ENCODE data around the gene SMS. TPM values are rescaled to one million over a fixed set of nuclear protein-coding genes. Genes with fewer than 3 reads are reported as not detected.

The SMS gene
- total RNA-seq, 1 experiment from 2014 or later, result 173 TPM

DNA sequence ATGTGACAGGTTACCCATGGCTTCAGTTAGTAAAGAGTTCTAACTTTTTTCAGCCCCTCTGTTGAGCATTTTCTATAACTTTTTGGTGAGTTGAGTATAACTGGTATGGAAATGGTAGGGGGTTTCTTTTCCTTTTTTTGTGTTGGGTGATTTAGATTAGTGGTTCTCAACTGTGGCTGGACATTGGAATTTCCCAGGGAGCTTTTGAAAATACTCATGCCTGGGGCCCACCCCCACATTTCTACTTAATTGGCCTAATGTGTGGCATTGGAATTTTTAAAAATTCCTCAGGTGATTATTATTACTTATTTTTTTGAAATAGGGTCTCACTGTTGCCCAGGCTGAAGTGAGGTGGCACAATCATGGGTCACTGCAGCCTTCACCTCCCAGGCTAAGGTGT lies 21.9 kb downstream of the SMS start (continued):
- TF ChIP-seq, protein P1, sequence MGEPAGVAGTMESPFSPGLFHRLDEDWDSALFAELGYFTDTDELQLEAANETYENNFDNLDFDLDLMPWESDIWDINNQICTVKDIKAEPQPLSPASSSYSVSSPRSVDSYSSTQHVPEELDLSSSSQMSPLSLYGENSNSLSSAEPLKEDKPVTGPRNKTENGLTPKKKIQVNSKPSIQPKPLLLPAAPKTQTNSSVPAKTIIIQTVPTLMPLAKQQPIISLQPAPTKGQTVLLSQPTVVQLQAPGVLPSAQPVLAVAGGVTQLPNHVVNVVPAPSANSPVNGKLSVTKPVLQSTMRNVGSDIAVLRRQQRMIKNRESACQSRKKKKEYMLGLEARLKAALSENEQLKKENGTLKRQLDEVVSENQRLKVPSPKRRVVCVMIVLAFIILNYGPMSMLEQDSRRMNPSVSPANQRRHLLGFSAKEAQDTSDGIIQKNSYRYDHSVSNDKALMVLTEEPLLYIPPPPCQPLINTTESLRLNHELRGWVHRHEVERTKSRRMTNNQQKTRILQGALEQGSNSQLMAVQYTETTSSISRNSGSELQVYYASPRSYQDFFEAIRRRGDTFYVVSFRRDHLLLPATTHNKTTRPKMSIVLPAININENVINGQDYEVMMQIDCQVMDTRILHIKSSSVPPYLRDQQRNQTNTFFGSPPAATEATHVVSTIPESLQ (CRISPR knock-in tag; IDR thresholded peaks at IDR 0.05), result no peak
- TF ChIP-seq TCF7 (CRISPR knock-in tag; IDR thresholded peaks at IDR 0.05; ENCODE audit: low read depth), result no peak
- TF ChIP-seq, protein P2, sequence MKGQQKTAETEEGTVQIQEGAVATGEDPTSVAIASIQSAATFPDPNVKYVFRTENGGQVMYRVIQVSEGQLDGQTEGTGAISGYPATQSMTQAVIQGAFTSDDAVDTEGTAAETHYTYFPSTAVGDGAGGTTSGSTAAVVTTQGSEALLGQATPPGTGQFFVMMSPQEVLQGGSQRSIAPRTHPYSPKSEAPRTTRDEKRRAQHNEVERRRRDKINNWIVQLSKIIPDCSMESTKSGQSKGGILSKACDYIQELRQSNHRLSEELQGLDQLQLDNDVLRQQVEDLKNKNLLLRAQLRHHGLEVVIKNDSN (CRISPR knock-in tag; IDR thresholded peaks at IDR 0.05), result no peak
- no peak for TF ChIP-seq JAZF1 (CRISPR knock-in tag; IDR thresholded peaks at IDR 0.05)

DNA sequence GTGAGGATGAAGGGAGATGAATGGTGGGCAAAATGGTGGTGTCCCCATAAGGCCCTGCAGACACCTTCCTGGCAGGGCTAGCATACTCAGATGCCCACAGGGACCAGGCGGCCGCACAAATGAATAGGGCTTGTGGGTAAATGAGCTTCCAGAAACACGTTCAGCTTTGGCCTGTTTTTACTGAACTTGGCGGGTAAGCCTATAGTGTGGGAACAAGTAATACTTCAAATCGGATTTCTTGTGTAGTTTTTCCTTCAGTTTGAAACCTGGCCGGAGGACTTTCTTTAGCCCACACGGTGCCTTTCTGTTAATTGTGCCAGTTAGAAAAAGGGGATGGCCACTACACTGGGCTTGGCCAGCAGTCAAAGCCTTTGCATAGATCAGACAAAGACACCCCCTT lies 22.8 kb downstream of the SMS start:
- H3K27me3 Mint-ChIP-seq (ENCODE audit: low read depth), result no peaks in the 10 kb centered on the region
- CTCF ChIA-PET, result no interaction called here
- ATAC-seq, result no peak
- DNase-seq (ENCODE audit: low spot score), result no peak
- no peak overlapping the region for H3K4me3 Mint-ChIP-seq
- TF ChIP-seq GTF2I (CRISPR knock-in tag; conservative IDR thresholded peaks at IDR 0.05) (no peak), MXD4 (CRISPR knock-in tag; IDR thresholded peaks at IDR 0.05; ENCODE audit: borderline replicate concordance) (no peak), ZNF219 (CRISPR knock-in tag; IDR thresholded peaks at IDR 0.05; ENCODE audit: borderline replicate concordance) (no peak), ZNF121 (CRISPR knock-in tag; IDR thresholded peaks at IDR 0.05) (no peak), RORB (CRISPR knock-in tag; IDR thresholded peaks at IDR 0.05) (no peak)
- TF ChIP-seq, protein P2 (CRISPR knock-in tag; IDR thresholded peaks at IDR 0.05), result no peak
- no peak overlapping the region for H3K27ac Mint-ChIP-seq
- H3K9me3 Mint-ChIP-seq, result no peaks in the 10 kb centered on the region
- POLR2A ChIA-PET, result no interaction called here
- peaks cover 40% of the 10 kb centered on the region for H3K4me1 Mint-ChIP-seq
- H3K36me3 Mint-ChIP-seq, result no peaks in the 10 kb centered on the region

DNA sequence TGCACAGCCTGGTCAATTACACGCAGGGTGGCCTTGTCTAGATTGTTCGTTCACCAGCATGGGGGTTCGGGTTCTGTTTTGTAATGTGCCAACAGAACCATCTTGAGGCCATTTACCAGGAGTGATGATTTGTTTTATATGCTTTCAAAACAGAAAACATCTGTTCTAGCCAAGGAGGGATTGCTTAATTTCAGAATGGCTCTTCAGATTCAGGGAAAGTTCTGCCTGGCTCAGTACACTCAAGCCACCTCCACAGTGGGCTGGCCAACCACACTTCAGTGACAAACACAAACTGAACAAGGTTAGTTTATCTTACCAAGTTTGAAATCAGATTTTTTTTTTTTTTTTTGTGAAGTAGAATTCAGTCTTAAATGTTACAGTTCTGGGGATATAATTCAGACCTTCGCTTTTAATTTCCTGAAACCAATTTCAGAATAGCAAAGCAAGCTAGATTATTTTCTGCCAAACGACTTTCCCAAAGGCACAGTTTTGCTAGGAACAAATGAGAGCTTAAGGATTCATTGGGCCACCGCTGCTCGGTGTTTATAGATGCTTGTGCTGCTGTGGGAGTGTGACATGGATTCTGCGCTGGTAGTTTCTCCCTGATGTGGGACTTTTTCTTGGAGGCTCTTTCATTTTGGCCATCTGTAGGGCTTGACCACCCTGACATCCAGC lies 23.4 kb downstream of the SMS start:
- no peak for ATAC-seq
- DNase-seq (ENCODE audit: low spot score), result no peak
- ChIA-PET POLR2A (no interaction called here), CTCF (no interaction called here)
- Mint-ChIP-seq H3K27me3 (ENCODE audit: low read depth) (no peaks in the 10 kb centered on the region), H3K27ac (0 out of 2 replicates have a peak overlapping the region, but pooled peaks have one; percentile 45), H3K9me3 (no peaks in the 10 kb centered on the region), H3K4me3 (no peak overlapping the region), H3K36me3 (no peaks in the 10 kb centered on the region), H3K4me1 (peaks cover 34% of the 10 kb centered on the region)
- TF ChIP-seq HMGA2 (CRISPR knock-in tag; IDR thresholded peaks at IDR 0.05) (no peak), CREB1 (CRISPR knock-in tag; IDR thresholded peaks at IDR 0.05) (no peak)
- TF ChIP-seq, protein P3, sequence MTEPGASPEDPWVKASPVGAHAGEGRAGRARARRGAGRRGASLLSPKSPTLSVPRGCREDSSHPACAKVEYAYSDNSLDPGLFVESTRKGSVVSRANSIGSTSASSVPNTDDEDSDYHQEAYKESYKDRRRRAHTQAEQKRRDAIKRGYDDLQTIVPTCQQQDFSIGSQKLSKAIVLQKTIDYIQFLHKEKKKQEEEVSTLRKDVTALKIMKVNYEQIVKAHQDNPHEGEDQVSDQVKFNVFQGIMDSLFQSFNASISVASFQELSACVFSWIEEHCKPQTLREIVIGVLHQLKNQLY (CRISPR knock-in tag; IDR thresholded peaks at IDR 0.05), result no peak

DNA sequence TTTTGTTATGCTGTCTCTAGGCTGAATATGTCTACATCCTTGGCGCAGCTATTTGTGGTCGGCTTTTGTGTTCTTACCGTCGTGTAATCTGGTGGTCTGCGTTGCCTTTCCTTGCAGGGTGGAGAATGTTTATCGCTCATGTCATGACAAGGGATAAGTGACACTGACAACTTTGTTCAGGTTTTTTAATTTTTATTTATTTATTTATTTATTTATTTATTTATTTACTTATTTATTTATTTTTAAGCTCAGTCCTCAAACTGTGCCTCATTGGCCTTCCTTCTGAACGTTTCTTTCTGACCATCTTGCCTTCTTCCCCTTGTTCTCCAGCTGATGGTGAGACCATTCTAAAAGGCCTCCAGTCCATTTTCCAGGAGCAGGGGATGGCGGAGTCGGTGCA lies 26.4 kb downstream of the SMS start:
- Mint-ChIP-seq H3K9me3 (no peaks in the 10 kb centered on the region), H3K27ac (no peak overlapping the region)
- no peak for ATAC-seq

More for the DNA sequence above, 26.4 kb downstream of the SMS start:
- Mint-ChIP-seq H3K36me3 (peaks cover 8% of the 10 kb centered on the region), H3K27me3 (ENCODE audit: low read depth) (no peaks in the 10 kb centered on the region), H3K4me3 (no peak overlapping the region), H3K4me1 (peaks cover 5% of the 10 kb centered on the region)
- POLR2A ChIA-PET, result no interaction called here
- no peak for DNase-seq (ENCODE audit: low spot score)
- CTCF ChIA-PET, result no interaction called here
- TF ChIP-seq, protein P4, sequence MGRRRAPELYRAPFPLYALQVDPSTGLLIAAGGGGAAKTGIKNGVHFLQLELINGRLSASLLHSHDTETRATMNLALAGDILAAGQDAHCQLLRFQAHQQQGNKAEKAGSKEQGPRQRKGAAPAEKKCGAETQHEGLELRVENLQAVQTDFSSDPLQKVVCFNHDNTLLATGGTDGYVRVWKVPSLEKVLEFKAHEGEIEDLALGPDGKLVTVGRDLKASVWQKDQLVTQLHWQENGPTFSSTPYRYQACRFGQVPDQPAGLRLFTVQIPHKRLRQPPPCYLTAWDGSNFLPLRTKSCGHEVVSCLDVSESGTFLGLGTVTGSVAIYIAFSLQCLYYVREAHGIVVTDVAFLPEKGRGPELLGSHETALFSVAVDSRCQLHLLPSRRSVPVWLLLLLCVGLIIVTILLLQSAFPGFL (CRISPR knock-in tag; IDR thresholded peaks at IDR 0.05; ENCODE audit: borderline replicate concordance), result no peak
- TF ChIP-seq ZBTB21 (CRISPR knock-in tag; IDR thresholded peaks at IDR 0.05; ENCODE audit: borderline replicate concordance) (no peak), TEAD1 (CRISPR knock-in tag; IDR thresholded peaks at IDR 0.05) (no peak), ZNF671 (CRISPR knock-in tag; IDR thresholded peaks at IDR 0.05) (no peak), CREM (CRISPR knock-in tag; IDR thresholded peaks at IDR 0.05) (no peak)
- TF ChIP-seq, protein P5, sequence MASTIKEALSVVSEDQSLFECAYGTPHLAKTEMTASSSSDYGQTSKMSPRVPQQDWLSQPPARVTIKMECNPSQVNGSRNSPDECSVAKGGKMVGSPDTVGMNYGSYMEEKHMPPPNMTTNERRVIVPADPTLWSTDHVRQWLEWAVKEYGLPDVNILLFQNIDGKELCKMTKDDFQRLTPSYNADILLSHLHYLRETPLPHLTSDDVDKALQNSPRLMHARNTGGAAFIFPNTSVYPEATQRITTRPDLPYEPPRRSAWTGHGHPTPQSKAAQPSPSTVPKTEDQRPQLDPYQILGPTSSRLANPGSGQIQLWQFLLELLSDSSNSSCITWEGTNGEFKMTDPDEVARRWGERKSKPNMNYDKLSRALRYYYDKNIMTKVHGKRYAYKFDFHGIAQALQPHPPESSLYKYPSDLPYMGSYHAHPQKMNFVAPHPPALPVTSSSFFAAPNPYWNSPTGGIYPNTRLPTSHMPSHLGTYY (CRISPR knock-in tag; IDR thresholded peaks at IDR 0.05), result no peak
- TF ChIP-seq, protein P6, sequence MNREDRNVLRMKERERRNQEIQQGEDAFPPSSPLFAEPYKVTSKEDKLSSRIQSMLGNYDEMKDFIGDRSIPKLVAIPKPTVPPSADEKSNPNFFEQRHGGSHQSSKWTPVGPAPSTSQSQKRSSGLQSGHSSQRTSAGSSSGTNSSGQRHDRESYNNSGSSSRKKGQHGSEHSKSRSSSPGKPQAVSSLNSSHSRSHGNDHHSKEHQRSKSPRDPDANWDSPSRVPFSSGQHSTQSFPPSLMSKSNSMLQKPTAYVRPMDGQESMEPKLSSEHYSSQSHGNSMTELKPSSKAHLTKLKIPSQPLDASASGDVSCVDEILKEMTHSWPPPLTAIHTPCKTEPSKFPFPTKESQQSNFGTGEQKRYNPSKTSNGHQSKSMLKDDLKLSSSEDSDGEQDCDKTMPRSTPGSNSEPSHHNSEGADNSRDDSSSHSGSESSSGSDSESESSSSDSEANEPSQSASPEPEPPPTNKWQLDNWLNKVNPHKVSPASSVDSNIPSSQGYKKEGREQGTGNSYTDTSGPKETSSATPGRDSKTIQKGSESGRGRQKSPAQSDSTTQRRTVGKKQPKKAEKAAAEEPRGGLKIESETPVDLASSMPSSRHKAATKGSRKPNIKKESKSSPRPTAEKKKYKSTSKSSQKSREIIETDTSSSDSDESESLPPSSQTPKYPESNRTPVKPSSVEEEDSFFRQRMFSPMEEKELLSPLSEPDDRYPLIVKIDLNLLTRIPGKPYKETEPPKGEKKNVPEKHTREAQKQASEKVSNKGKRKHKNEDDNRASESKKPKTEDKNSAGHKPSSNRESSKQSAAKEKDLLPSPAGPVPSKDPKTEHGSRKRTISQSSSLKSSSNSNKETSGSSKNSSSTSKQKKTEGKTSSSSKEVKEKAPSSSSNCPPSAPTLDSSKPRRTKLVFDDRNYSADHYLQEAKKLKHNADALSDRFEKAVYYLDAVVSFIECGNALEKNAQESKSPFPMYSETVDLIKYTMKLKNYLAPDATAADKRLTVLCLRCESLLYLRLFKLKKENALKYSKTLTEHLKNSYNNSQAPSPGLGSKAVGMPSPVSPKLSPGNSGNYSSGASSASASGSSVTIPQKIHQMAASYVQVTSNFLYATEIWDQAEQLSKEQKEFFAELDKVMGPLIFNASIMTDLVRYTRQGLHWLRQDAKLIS (CRISPR knock-in tag; IDR thresholded peaks at IDR 0.05; ENCODE audit: borderline replicate concordance), result no peak

Measured in WTC11 (cell line).